ENCODE results near the gene LZTFL1.

GRCh38 chr3:45830121-45830520, 11.8 kb downstream of the LZTFL1 start:
- TF ChIP-seq POLR2AphosphoS5 (IDR thresholded peaks at IDR 0.05) (no peak), CTCF (IDR thresholded peaks at IDR 0.05) (no peak), POLR2A (IDR thresholded peaks at IDR 0.05) (no peak)
